IMR-90 (cell line): ENCODE results near the gene PTPRC. TPM values are rescaled to one million over a fixed set of nuclear protein-coding genes. Genes with fewer than 3 reads are reported as not detected.

Experiments
- ATAC-seq: fragments of 200-7000 bp; cut with Tn5 transposase; 2 replicates; pipeline ENCODE4 v1.9.1; 2020; ENCODE audit warnings: low read depth, mild to moderate bottlenecking, moderate library complexity
- BruUV-seq: library from RNA; stranded (reverse); fragments of 400-500 nt; replicated peaks from 2 replicates; lab custom pipeline; 2021; lab: Mats Ljungman, UMichigan
- CTCF ChIA-PET: fragments of 300-600 bp; formaldehyde crosslinking; extraction: SDS; loops from one replicate; lab custom pipeline; 2021; ENCODE audit warnings: antibody characterized with exemption; lab: Yijun Ruan, JAX
- POLR2A ChIA-PET: fragments of 300-600 bp; sonication (Branson Sonifier 250); formaldehyde crosslinking; loops from one replicate; lab custom pipeline; 2022; ENCODE audit warnings: antibody characterized with exemption; ENCODE audit not compliant: unreplicated experiment; lab: Charles Lee
- DNase-seq: peaks from one replicate; pipeline ENCODE4 v3.0.0; 2013
- H2AFZ ChIP-seq: replicated peaks from 2 replicates; pipeline ENCODE3; 2013; ENCODE audit warnings: low read length, mild to moderate bottlenecking; ENCODE audit not compliant: poor library complexity
- H2AK5ac ChIP-seq: 2 replicates; pipeline ENCODE4 v1.6.1; 2013; ENCODE audit warnings: low read depth, low read length, inconsistent platforms
- H2AK9ac ChIP-seq: replicated peaks from 2 replicates; pipeline ENCODE3; 2013; ENCODE audit warnings: mild to moderate bottlenecking, low read depth, low read length, moderate library complexity; ENCODE audit not compliant: poor library complexity
- H2BK120ac ChIP-seq: 2 replicates; pipeline ENCODE4 v1.6.1; 2013; ENCODE audit warnings: low read depth, low read length, inconsistent platforms
- H2BK15ac ChIP-seq: 3 replicates; pipeline ENCODE4 v1.6.1; 2013; ENCODE audit warnings: low read depth, low read length, inconsistent platforms
- H2BK20ac ChIP-seq: 2 replicates; pipeline ENCODE4 v1.6.1; 2013; ENCODE audit warnings: low read depth, mild to moderate bottlenecking, inconsistent platforms, low read length, moderate library complexity
- H2BK5ac ChIP-seq: 2 replicates; pipeline ENCODE4 v1.6.1; 2013; ENCODE audit warnings: mild to moderate bottlenecking, low read depth, low read length, inconsistent platforms; ENCODE audit not compliant: poor library complexity, severe bottlenecking
- H3K14ac ChIP-seq: replicated peaks from 2 replicates; pipeline ENCODE4 v1.6.1; 2013; ENCODE audit warnings: low read depth, low read length, inconsistent platforms
- H3K18ac ChIP-seq: 2 replicates; pipeline ENCODE4 v1.6.1; 2013; ENCODE audit warnings: low read depth, low read length, control low read depth
- H3K23ac ChIP-seq: 2 replicates; pipeline ENCODE4 v1.6.1; 2013; ENCODE audit warnings: low read depth, low read length, inconsistent platforms
- H3K27ac ChIP-seq: 2 replicates; pipeline ENCODE4 v1.5.1; 2013; ENCODE audit warnings: mild to moderate bottlenecking, control low read depth, low read length; ENCODE audit not compliant: insufficient read depth
- H3K27me3 ChIP-seq: 2 replicates; pipeline ENCODE4 v1.6.1; 2013; ENCODE audit warnings: low read length; ENCODE audit not compliant: control insufficient read depth, insufficient read depth
- H3K36me3 ChIP-seq: 2 replicates; pipeline ENCODE4 v1.6.1; 2013; ENCODE audit warnings: low read length, mixed read lengths; ENCODE audit not compliant: control insufficient read depth, insufficient read depth
- H3K4ac ChIP-seq: 2 replicates; pipeline ENCODE4 v1.6.1; 2013; ENCODE audit warnings: low read depth, low read length, inconsistent platforms
- H3K4me1 ChIP-seq: 2 replicates; pipeline ENCODE4 v1.6.1; 2013; ENCODE audit warnings: low read length, mixed read lengths; ENCODE audit not compliant: control insufficient read depth, insufficient read depth
- H3K4me2 ChIP-seq: 2 replicates; pipeline ENCODE4 v1.6.1; 2013; ENCODE audit warnings: low read depth, mild to moderate bottlenecking, control low read depth, low read length, moderate library complexity
- H3K4me3 ChIP-seq: 2 replicates; pipeline ENCODE4 v1.5.1; 2013; ENCODE audit warnings: low read depth, mild to moderate bottlenecking, control low read depth, low read length, moderate library complexity; ENCODE audit not compliant: insufficient read depth
- H3K56ac ChIP-seq: 2 replicates; pipeline ENCODE4 v1.6.1; 2013; ENCODE audit warnings: low read length, inconsistent platforms; ENCODE audit not compliant: insufficient read depth; ENCODE audit errors: extremely low read depth
- H3K79me1 ChIP-seq, 2 experiments: 2 replicates each; pipeline ENCODE4 v1.6.1; 2013; ENCODE audit warnings: low read length in 2 of 2, inconsistent platforms in 1 of 2, low read depth in 1 of 2
- H3K9ac ChIP-seq: 2 replicates; pipeline ENCODE4 v1.6.1; 2013; ENCODE audit warnings: low read depth, low read length, control low read depth
- H3K9me1 ChIP-seq: 2 replicates; pipeline ENCODE4 v1.6.1; 2013; ENCODE audit warnings: low read length, inconsistent platforms; ENCODE audit not compliant: insufficient read depth
- H3K9me3 ChIP-seq: 2 replicates; pipeline ENCODE4 v1.6.1; 2013; ENCODE audit warnings: low read length; ENCODE audit not compliant: control insufficient read depth, insufficient read depth
- H4K20me1 ChIP-seq: 2 replicates; pipeline ENCODE4 v1.6.1; 2013; ENCODE audit warnings: low read length, inconsistent platforms; ENCODE audit not compliant: insufficient read depth
- H4K5ac ChIP-seq: 2 replicates; pipeline ENCODE4 v1.6.1; 2013; ENCODE audit warnings: mild to moderate bottlenecking, low read depth, low read length, control low read depth
- H4K8ac ChIP-seq, 2 experiments: 2 replicates each; pipeline ENCODE4 v1.6.1; 2013; ENCODE audit warnings: low read depth in 2 of 2, low read length in 2 of 2, control low read depth in 1 of 2, inconsistent platforms in 1 of 2
- H4K91ac ChIP-seq: 2 replicates; pipeline ENCODE4 v1.6.1; 2013; ENCODE audit warnings: low read depth, low read length, inconsistent platforms; ENCODE audit not compliant: insufficient read depth
- BHLHE40 ChIP-seq: fragments of 150-350 bp; IDR thresholded peaks from 2 replicates; pipeline ENCODE4 v1.6.1; 2016; ENCODE audit warnings: mild to moderate bottlenecking, low read depth, low read length
- CHD1 ChIP-seq: IDR thresholded peaks from 2 replicates; pipeline ENCODE4 v1.6.1; 2012; ENCODE audit warnings: low read depth, low read length, improper control_type of control experiment
- FOS ChIP-seq: fragments of 150-350 bp; IDR thresholded peaks from 2 replicates; pipeline ENCODE4 v1.6.1; 2016; ENCODE audit warnings: low read depth, low read length
- MAFK ChIP-seq: IDR thresholded peaks from 2 replicates; pipeline ENCODE4 v1.6.1; 2012; ENCODE audit warnings: low read depth, low read length, improper control_type of control experiment
- MAZ ChIP-seq: IDR thresholded peaks from 2 replicates; pipeline ENCODE4 v1.6.1; 2012; ENCODE audit warnings: low read depth, mild to moderate bottlenecking, low read length, improper control_type of control experiment, moderate library complexity, borderline replicate concordance
- MXI1 ChIP-seq: IDR thresholded peaks from 2 replicates; pipeline ENCODE4 v1.6.1; 2012; ENCODE audit warnings: low read depth, mild to moderate bottlenecking, low read length, moderate library complexity, borderline replicate concordance
- NFE2L2 ChIP-seq: fragments of 150-350 bp; IDR thresholded peaks from 2 replicates; pipeline ENCODE4 v1.6.1; 2016; ENCODE audit warnings: low read depth, mild to moderate bottlenecking, low read length
- POLR2A ChIP-seq: IDR thresholded peaks from 2 replicates; pipeline ENCODE4 v1.6.1; 2012; ENCODE audit warnings: mild to moderate bottlenecking, low read depth, low read length
- RAD21 ChIP-seq: IDR thresholded peaks from 2 replicates; pipeline ENCODE4 v1.6.1; 2012; ENCODE audit warnings: low read length, improper control_type of control experiment
- RFX5 ChIP-seq: IDR thresholded peaks from 2 replicates; pipeline ENCODE4 v1.8.0; 2012; ENCODE audit warnings: low read depth, mild to moderate bottlenecking, low read length, moderate library complexity
- SMC3 ChIP-seq: fragments of 150-350 bp; IDR thresholded peaks from 2 replicates; pipeline ENCODE4 v1.6.1; 2016; ENCODE audit warnings: low read depth, mild to moderate bottlenecking, antibody characterized with exemption, low read length, moderate library complexity
- WGBS, 2 experiments: methylation state at CpG; one replicate each; pipeline versions ENCODE4 v1.1.5 to v1.1.7; 2013; ENCODE audit warnings: missing lambda C conversion rate in 2 of 2; ENCODE audit not compliant: insufficient read length in 1 of 2; ENCODE audit errors: extremely low coverage in 2 of 2; 5-methylcytosine and 5-hydroxymethylcytosine counted together
- dilution Hi-C: fragments of 300-500 bp; cut with HindIII; formaldehyde crosslinking; loops from one replicate; pipeline ENCODE4 v1.14.3; 2018; ENCODE audit warnings: low sequenced_read_pairs; ENCODE audit not compliant: unreplicated experiment
- in situ Hi-C: fragments of 300-500 bp; cut with MboI; formaldehyde crosslinking; loops from 3 replicates; pipeline ENCODE4 v1.14.3; 2019; ENCODE audit warnings: low sequenced_read_pairs, inconsistent platforms, mixed read lengths
- intact Hi-C: fragments of 100-400 bp; cut with micrococcal nuclease; formaldehyde crosslinking; loops from 2 replicates; pipeline ENCODE4 v1.10.0; 2022
- polyA plus RNA-seq, 3 experiments: library from polyadenylated mRNA; depleted of rRNA; stranded (reverse); fragments of >200 nt; gene quantifications; 2 replicates each; pipeline ENCODE4 v1.2.3, GENCODE V29; 2012; ENCODE audit warnings: low replicate concordance in 1 of 3
- total RNA-seq: library from RNA; depleted of rRNA; stranded (reverse); fragments of >200 nt; gene quantifications from 2 replicates; pipeline ENCODE4 v1.2.3, GENCODE V29; 2012
- TF ChIP-seq, protein P1 (sequence below): conservative IDR thresholded peaks from 2 replicates; pipeline ENCODE4 v1.5.1; 2012; ENCODE audit warnings: mild to moderate bottlenecking, low read depth, low read length, improper control_type of control experiment
- TF ChIP-seq, protein P2 (sequence below): fragments of 150-350 bp; IDR thresholded peaks from 2 replicates; pipeline ENCODE4 v1.6.1; 2016; ENCODE audit warnings: low read depth, mild to moderate bottlenecking, low read length, moderate library complexity, borderline replicate concordance
- TF ChIP-seq, protein P3 (sequence below): fragments of 150-350 bp; IDR thresholded peaks from 2 replicates; pipeline ENCODE4 v1.6.1; 2017; ENCODE audit warnings: mild to moderate bottlenecking, antibody characterized with exemption, low read length, low read depth

The PTPRC gene
- total and polyA plus RNA-seq, 2 of the 4 experiments (the other 2 are of a cell fraction), result not detected

DNA sequence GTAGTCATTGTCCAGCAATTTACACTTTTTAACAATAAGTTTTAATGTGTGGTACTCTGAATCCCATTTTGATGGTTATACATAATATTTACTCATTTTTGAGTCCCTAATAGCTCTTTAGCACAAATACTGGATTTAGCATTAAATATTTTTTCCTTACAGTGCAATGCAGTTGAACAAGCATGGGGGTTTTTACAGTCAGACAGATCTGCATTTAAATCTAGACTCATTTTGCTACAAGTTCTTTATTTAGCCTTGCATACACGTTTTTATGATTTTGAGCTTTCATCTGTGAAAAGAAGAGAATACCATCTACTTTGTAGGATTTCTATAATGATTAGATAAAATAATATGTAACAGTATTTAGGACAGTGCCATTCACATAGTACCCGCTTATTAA lies 44.0 kb downstream of the PTPRC start:
- H3K4me3 ChIP-seq, result no peak overlapping the region
- TF ChIP-seq POLR2A (no peak), MAZ (no peak), RAD21 (no peak), NFE2L2 (no peak), FOS (no peak), MXI1 (no peak), BHLHE40 (no peak), RFX5 (no peak), CHD1 (no peak), SMC3 (no peak), MAFK (no peak)
- TF ChIP-seq, protein P1, sequence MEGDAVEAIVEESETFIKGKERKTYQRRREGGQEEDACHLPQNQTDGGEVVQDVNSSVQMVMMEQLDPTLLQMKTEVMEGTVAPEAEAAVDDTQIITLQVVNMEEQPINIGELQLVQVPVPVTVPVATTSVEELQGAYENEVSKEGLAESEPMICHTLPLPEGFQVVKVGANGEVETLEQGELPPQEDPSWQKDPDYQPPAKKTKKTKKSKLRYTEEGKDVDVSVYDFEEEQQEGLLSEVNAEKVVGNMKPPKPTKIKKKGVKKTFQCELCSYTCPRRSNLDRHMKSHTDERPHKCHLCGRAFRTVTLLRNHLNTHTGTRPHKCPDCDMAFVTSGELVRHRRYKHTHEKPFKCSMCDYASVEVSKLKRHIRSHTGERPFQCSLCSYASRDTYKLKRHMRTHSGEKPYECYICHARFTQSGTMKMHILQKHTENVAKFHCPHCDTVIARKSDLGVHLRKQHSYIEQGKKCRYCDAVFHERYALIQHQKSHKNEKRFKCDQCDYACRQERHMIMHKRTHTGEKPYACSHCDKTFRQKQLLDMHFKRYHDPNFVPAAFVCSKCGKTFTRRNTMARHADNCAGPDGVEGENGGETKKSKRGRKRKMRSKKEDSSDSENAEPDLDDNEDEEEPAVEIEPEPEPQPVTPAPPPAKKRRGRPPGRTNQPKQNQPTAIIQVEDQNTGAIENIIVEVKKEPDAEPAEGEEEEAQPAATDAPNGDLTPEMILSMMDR, result no peak
- TF ChIP-seq, protein P2, sequence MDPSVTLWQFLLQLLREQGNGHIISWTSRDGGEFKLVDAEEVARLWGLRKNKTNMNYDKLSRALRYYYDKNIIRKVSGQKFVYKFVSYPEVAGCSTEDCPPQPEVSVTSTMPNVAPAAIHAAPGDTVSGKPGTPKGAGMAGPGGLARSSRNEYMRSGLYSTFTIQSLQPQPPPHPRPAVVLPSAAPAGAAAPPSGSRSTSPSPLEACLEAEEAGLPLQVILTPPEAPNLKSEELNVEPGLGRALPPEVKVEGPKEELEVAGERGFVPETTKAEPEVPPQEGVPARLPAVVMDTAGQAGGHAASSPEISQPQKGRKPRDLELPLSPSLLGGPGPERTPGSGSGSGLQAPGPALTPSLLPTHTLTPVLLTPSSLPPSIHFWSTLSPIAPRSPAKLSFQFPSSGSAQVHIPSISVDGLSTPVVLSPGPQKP, result no peak
- TF ChIP-seq, protein P3, sequence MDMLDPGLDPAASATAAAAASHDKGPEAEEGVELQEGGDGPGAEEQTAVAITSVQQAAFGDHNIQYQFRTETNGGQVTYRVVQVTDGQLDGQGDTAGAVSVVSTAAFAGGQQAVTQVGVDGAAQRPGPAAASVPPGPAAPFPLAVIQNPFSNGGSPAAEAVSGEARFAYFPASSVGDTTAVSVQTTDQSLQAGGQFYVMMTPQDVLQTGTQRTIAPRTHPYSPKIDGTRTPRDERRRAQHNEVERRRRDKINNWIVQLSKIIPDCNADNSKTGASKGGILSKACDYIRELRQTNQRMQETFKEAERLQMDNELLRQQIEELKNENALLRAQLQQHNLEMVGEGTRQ, result no peak
- H3K14ac ChIP-seq, result no peak overlapping the region
- no peak overlapping the region; a peak in 1 of 4 replicates for H4K8ac ChIP-seq
- CTCF ChIA-PET, result interaction anchor here (0.8 kb wide), 1 partner anchor 217 kb away, joined by 3 read pairs; no protein-coding TSS in a partner anchor
- H3K9me3 ChIP-seq, result no peaks in the 10 kb centered on the region
- no peak overlapping the region for H2AK9ac ChIP-seq
- H3K79me1 ChIP-seq, result no peaks in the 10 kb centered on the region
- BruUV-seq, result no TSS peak
- H3K27ac ChIP-seq, result no peak overlapping the region
- intact Hi-C loops, result loop anchor here (5.0 to 10.0 kb wide), 3 partner anchors 398 to 1161 kb away; partner anchors contain the start of gene LHX9
- H3K27me3 ChIP-seq, result no peaks in the 10 kb centered on the region
- no peak overlapping the region for H2BK20ac ChIP-seq
- H3K36me3 ChIP-seq, result no peaks in the 10 kb centered on the region
- no CpG with 5 or more reads among the region's 2 CpGs for WGBS, 2 experiments
- no peak overlapping the region for H2BK5ac ChIP-seq
- no peak overlapping the region for H2BK120ac ChIP-seq
- no peak overlapping the region for H3K23ac ChIP-seq
- H3K4me2 ChIP-seq, result no peak overlapping the region
- H4K5ac ChIP-seq, result no peak overlapping the region
- H3K9me1 ChIP-seq, result no peaks in the 10 kb centered on the region; the same call in 1 of the 2 replicates
- H2AK5ac ChIP-seq, result no peak overlapping the region
- no peak for DNase-seq
- no peaks in the 10 kb centered on the region for H3K4me1 ChIP-seq
- dilution Hi-C loops, result no loop called here
- POLR2A ChIA-PET, result interaction anchor here (0.7 kb wide), 1 partner anchor 215 kb away, joined by 3 read pairs; no protein-coding TSS in a partner anchor
- no peak for ATAC-seq
- no peak overlapping the region for H2BK15ac ChIP-seq
- in situ Hi-C loops, result loop anchor here (10.0 to 25.0 kb wide), 4 partner anchors 218 to 1146 kb away; partner anchors contain the start of genes C1orf53 and LHX9
- no peaks in the 10 kb centered on the region for H4K20me1 ChIP-seq
- H3K56ac ChIP-seq, result no peak overlapping the region
- H4K91ac ChIP-seq, result no peak overlapping the region
- H2AFZ ChIP-seq, result no peak overlapping the region
- H3K9ac ChIP-seq, result no peak overlapping the region
- no peak overlapping the region for H3K4ac ChIP-seq
- no peak overlapping the region for H3K18ac ChIP-seq
